ENCODE results near the gene SAC3D1.
A peak's percentile ranks its signal among the peaks of the same experiment; 100 is the strongest.

Gene SAC3D1

DNA sequence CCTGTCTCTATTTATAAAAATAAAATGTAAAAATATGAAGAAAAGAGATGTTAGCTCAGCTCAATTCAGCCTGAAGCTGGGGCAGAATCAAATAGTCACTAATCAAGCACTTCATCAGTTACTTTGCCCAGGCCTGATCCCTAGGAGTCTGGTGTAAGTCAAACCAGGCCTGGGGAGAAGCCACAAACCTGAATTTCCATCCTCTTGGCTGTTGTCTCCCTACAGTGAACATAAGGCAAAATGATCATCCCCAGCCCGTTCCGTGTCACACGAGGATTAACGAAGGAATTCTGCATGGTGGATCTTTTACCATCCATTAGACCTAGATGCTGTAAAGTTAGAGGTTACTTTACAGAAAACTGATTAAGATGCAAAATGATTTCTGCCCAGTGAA is 23.8 kb downstream of the SAC3D1 start:
- no peak overlapping the region for H2AK5ac ChIP-seq (ENCODE audit: low read length)
- no peaks in the 10 kb centered on the region for H3K79me2 ChIP-seq (ENCODE audit: control insufficient read depth, insufficient read depth, low read length, poor library complexity)
- no peak overlapping the region for H2BK120ac ChIP-seq (ENCODE audit: insufficient read depth, low read length, poor library complexity)
- H2AFZ ChIP-seq (ENCODE audit: insufficient read depth, low read length, poor library complexity) = no peak overlapping the region
- no peak overlapping the region for H3K9ac ChIP-seq (ENCODE audit: low read length)
- no peak overlapping the region for H3K4me3 ChIP-seq (ENCODE audit: low read depth, low read length)
- no peak overlapping the region for H3K18ac ChIP-seq (ENCODE audit: low read length)
- H3K4me2 ChIP-seq (ENCODE audit: low read length) = no peak overlapping the region
- no peak overlapping the region for H3K14ac ChIP-seq (ENCODE audit: low read length)
- no peak overlapping the region for H3K27ac ChIP-seq (ENCODE audit: low read depth, low read length)
- WGBS (ENCODE audit: extremely low coverage, insufficient coverage, insufficient read length) = no CpG with 5 or more reads among the region's 4 CpGs
- H3K79me1 ChIP-seq (ENCODE audit: low read length) = no peaks in the 10 kb centered on the region
- H3K36me3 ChIP-seq (ENCODE audit: control insufficient read depth in 1 of 2, insufficient read depth in 2 of 2, low read length in 2 of 2) = no peaks in the 10 kb centered on the region
- H3K9me3 ChIP-seq (ENCODE audit: insufficient read depth, low read depth, low read length) = no peaks in the 10 kb centered on the region
- H4K91ac ChIP-seq (ENCODE audit: low read depth, low read length) = no peak overlapping the region
- H3K23ac ChIP-seq (ENCODE audit: low read length) = no peak overlapping the region
- no peak overlapping the region for H2BK5ac ChIP-seq (ENCODE audit: low read depth, low read length, poor library complexity)
- H2BK12ac ChIP-seq (ENCODE audit: low read length) = no peak overlapping the region
- H3K4me1 ChIP-seq (ENCODE audit: control insufficient read depth in 1 of 2, insufficient read depth in 2 of 2, low read length in 2 of 2) = peaks cover 8 to 10% of the 10 kb centered on the region in 2 experiments
- no peak overlapping the region for H4K12ac ChIP-seq (ENCODE audit: low read depth, low read length)
- H4K8ac ChIP-seq (ENCODE audit: low read depth, low read length) = no peak overlapping the region
- no peak overlapping the region for H3K4ac ChIP-seq (ENCODE audit: low read depth, low read length)
- H3K27me3 ChIP-seq (ENCODE audit: insufficient read depth, low read length) = no peaks in the 10 kb centered on the region
- DNase-seq = no peak

DNA sequence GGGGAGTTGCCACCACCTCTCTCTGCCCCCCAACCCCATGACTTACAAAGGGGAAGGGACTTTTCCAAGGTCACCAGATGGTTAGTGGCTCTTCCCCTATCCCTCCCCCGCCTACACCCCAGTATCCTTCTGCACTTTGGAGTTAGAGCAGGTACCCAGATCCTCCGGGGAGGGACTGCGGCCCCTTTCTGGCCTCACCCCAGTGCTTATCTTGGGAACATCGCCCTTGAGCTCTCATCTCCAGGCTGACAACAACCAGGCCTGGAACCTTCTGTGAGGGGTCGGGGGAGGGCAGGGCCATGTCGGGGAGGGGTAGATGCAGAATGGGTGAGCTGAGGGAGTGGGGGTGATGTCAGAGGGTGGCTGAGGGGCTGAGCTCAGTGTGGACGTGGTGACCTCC is 24.8 kb downstream of the SAC3D1 start:
- Histone ChIP-seq H4K91ac (ENCODE audit: low read depth, low read length) (no peak overlapping the region), H3K79me1 (ENCODE audit: low read length) (no peaks in the 10 kb centered on the region), H3K27ac (ENCODE audit: low read depth, low read length) (no peak overlapping the region), H3K4me1 (ENCODE audit: control insufficient read depth in 1 of 2, insufficient read depth in 2 of 2, low read length in 2 of 2) (peaks cover 8 to 10% of the 10 kb centered on the region in 2 experiments), H4K8ac (ENCODE audit: low read depth, low read length) (peak overlapping the region; percentile 30), H3K9ac (ENCODE audit: low read length) (no peak overlapping the region), H2BK5ac (ENCODE audit: low read depth, low read length, poor library complexity) (no peak overlapping the region), H3K23ac (ENCODE audit: low read length) (no peak overlapping the region), H3K27me3 (ENCODE audit: insufficient read depth, low read length) (no peaks in the 10 kb centered on the region), H2BK12ac (ENCODE audit: low read length) (no peak overlapping the region), H3K18ac (ENCODE audit: low read length) (no peak overlapping the region), H2AFZ (ENCODE audit: insufficient read depth, low read length, poor library complexity) (no peak overlapping the region), H3K14ac (ENCODE audit: low read length) (no peak overlapping the region), H3K4me2 (ENCODE audit: low read length) (no peak overlapping the region), H3K79me2 (ENCODE audit: control insufficient read depth, insufficient read depth, low read length, poor library complexity) (no peaks in the 10 kb centered on the region), H3K9me3 (ENCODE audit: insufficient read depth, low read depth, low read length) (no peaks in the 10 kb centered on the region), H3K4ac (ENCODE audit: low read depth, low read length) (no peak overlapping the region), H2AK5ac (ENCODE audit: low read length) (no peak overlapping the region), H4K12ac (ENCODE audit: low read depth, low read length) (no peak overlapping the region), H3K4me3 (ENCODE audit: low read depth, low read length) (no peak overlapping the region), H3K36me3 (ENCODE audit: control insufficient read depth in 1 of 2, insufficient read depth in 2 of 2, low read length in 2 of 2) (no peaks in the 10 kb centered on the region), H2BK120ac (ENCODE audit: insufficient read depth, low read length, poor library complexity) (no peak overlapping the region)
- no peak for DNase-seq
- no CpG with 5 or more reads among the region's 7 CpGs for WGBS (ENCODE audit: extremely low coverage, insufficient coverage, insufficient read length)

DNA sequence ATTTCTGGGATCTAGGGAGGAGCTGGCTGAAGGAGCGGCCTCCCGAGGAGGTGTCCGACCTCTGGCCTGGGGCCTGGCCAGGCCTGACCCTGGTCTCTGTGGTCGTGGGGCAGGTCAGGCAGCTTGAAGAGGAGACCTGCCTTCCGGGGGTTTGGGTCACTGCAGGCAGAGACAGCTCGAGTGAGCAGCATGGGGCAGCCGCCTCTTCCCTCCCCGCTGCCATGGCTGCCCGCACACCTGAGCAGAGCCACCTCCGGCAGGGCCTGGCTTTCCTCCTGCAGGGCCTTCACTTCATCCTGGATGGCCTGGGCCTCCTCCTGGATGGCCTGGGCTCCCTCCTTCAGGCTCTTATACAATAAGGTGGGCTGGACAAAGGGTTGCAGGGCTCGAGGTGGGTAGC is 25.3 kb downstream of the SAC3D1 start:
- H3K79me1 ChIP-seq (ENCODE audit: low read length) = no peaks in the 10 kb centered on the region
- no peak overlapping the region for H3K4me2 ChIP-seq (ENCODE audit: low read length)
- H3K9me3 ChIP-seq (ENCODE audit: insufficient read depth, low read depth, low read length) = no peaks in the 10 kb centered on the region
- H3K23ac ChIP-seq (ENCODE audit: low read length) = no peak overlapping the region
- no peak overlapping the region for H3K4me3 ChIP-seq (ENCODE audit: low read depth, low read length)
- H3K18ac ChIP-seq (ENCODE audit: low read length) = no peak overlapping the region
- WGBS (ENCODE audit: extremely low coverage, insufficient coverage, insufficient read length) = no CpG with 5 or more reads among the region's 11 CpGs
- no peak overlapping the region for H3K27ac ChIP-seq (ENCODE audit: low read depth, low read length)
- no peaks in the 10 kb centered on the region for H3K27me3 ChIP-seq (ENCODE audit: insufficient read depth, low read length)
- no peak overlapping the region for H2BK12ac ChIP-seq (ENCODE audit: low read length)
- H4K8ac ChIP-seq (ENCODE audit: low read depth, low read length) = peak overlapping the region; percentile 30
- H4K91ac ChIP-seq (ENCODE audit: low read depth, low read length) = no peak overlapping the region
- H2AFZ ChIP-seq (ENCODE audit: insufficient read depth, low read length, poor library complexity) = no peak overlapping the region
- H2BK5ac ChIP-seq (ENCODE audit: low read depth, low read length, poor library complexity) = no peak overlapping the region
- peaks cover 8 to 10% of the 10 kb centered on the region in 2 experiments for H3K4me1 ChIP-seq (ENCODE audit: control insufficient read depth in 1 of 2, insufficient read depth in 2 of 2, low read length in 2 of 2)
- H2AK5ac ChIP-seq (ENCODE audit: low read length) = no peak overlapping the region
- H3K36me3 ChIP-seq (ENCODE audit: control insufficient read depth in 1 of 2, insufficient read depth in 2 of 2, low read length in 2 of 2) = no peaks in the 10 kb centered on the region
- no peak overlapping the region for H3K4ac ChIP-seq (ENCODE audit: low read depth, low read length)
- H3K9ac ChIP-seq (ENCODE audit: low read length) = no peak overlapping the region
- H3K79me2 ChIP-seq (ENCODE audit: control insufficient read depth, insufficient read depth, low read length, poor library complexity) = no peaks in the 10 kb centered on the region
- DNase-seq = no peak
- H3K14ac ChIP-seq (ENCODE audit: low read length) = no peak overlapping the region
- H2BK120ac ChIP-seq (ENCODE audit: insufficient read depth, low read length, poor library complexity) = no peak overlapping the region
- peak overlapping the region; percentile 16 for H4K12ac ChIP-seq (ENCODE audit: low read depth, low read length)

GRCh38 chr11:65066805-65067291 is 25.8 kb downstream of the SAC3D1 start:
- Histone ChIP-seq H3K79me2 (ENCODE audit: control insufficient read depth, insufficient read depth, low read length, poor library complexity) (no peaks in the 10 kb centered on the region), H2BK12ac (ENCODE audit: low read length) (no peak overlapping the region), H3K79me1 (ENCODE audit: low read length) (no peaks in the 10 kb centered on the region), H3K27ac (ENCODE audit: low read depth, low read length) (no peak overlapping the region), H3K9ac (ENCODE audit: low read length) (no peak overlapping the region), H3K36me3 (ENCODE audit: control insufficient read depth in 1 of 2, insufficient read depth in 2 of 2, low read length in 2 of 2) (no peaks in the 10 kb centered on the region), H3K4ac (ENCODE audit: low read depth, low read length) (no peak overlapping the region), H3K4me1 (ENCODE audit: control insufficient read depth in 1 of 2, insufficient read depth in 2 of 2, low read length in 2 of 2) (peaks cover 8 to 10% of the 10 kb centered on the region in 2 experiments), H4K8ac (ENCODE audit: low read depth, low read length) (no peak overlapping the region), H2BK5ac (ENCODE audit: low read depth, low read length, poor library complexity) (no peak overlapping the region), H3K27me3 (ENCODE audit: insufficient read depth, low read length) (no peaks in the 10 kb centered on the region), H2AFZ (ENCODE audit: insufficient read depth, low read length, poor library complexity) (no peak overlapping the region), H3K4me2 (ENCODE audit: low read length) (no peak overlapping the region), H2BK120ac (ENCODE audit: insufficient read depth, low read length, poor library complexity) (no peak overlapping the region), H3K18ac (ENCODE audit: low read length) (no peak overlapping the region), H3K14ac (ENCODE audit: low read length) (no peak overlapping the region), H4K12ac (ENCODE audit: low read depth, low read length) (no peak overlapping the region), H3K9me3 (ENCODE audit: insufficient read depth, low read depth, low read length) (no peaks in the 10 kb centered on the region), H2AK5ac (ENCODE audit: low read length) (no peak overlapping the region), H3K23ac (ENCODE audit: low read length) (no peak overlapping the region), H3K4me3 (ENCODE audit: low read depth, low read length) (no peak overlapping the region), H4K91ac (ENCODE audit: low read depth, low read length) (no peak overlapping the region)
- no peak for DNase-seq
- no CpG with 5 or more reads among the region's 4 CpGs for WGBS (ENCODE audit: extremely low coverage, insufficient coverage, insufficient read length)
